ENCODE data around the gene FANCC. TPM values are rescaled to one million over a fixed set of nuclear protein-coding genes. Genes with fewer than 3 reads are reported as not detected.

Gene FANCC
- total RNA-seq, 2 donors from 2014 or later = 17.6 to 23.5 TPM

GRCh38 chr9:95202076-95202681, 115.3 kb downstream of the FANCC start:
- Mint-ChIP-seq H3K4me1 (peaks cover 17% of the 10 kb centered on the region), H3K4me3 (no peak overlapping the region), H3K36me3 (ENCODE audit: low read depth) (no peaks in the 10 kb centered on the region), H3K27me3 (ENCODE audit: insufficient read depth) (peaks cover 1% of the 10 kb centered on the region), H3K27ac (no peak overlapping the region), H3K9me3 (no peaks in the 10 kb centered on the region)
- no peak for DNase-seq
- no peak overlapping the region for H3K4me3 ChIP-seq (ENCODE audit: low read length)
- H3K4me1 ChIP-seq (ENCODE audit: control insufficient read depth, insufficient read depth, low read length) = peaks cover 11% of the 10 kb centered on the region
- no peaks in the 10 kb centered on the region for H3K27me3 ChIP-seq (ENCODE audit: control insufficient read depth, insufficient read depth, low read length, poor library complexity, severe bottlenecking)
- 86 to 92% methylated on average over 2 to 5 of the region's 5 CpGs for WGBS, 2 experiments (ENCODE audit: insufficient coverage in 1 of 2, insufficient read length in 1 of 2)
- TF ChIP-seq CTCF (conservative IDR thresholded peaks at IDR 0.05) = no peak
- H3K36me3 ChIP-seq (ENCODE audit: control insufficient read depth, insufficient read depth, low read length) = no peaks in the 10 kb centered on the region
- H3K27ac ChIP-seq (ENCODE audit: low read depth, low read length) = no peak overlapping the region
- no peaks in the 10 kb centered on the region for H3K9me3 ChIP-seq (ENCODE audit: control insufficient read depth, low read length)
- H3K9ac ChIP-seq (ENCODE audit: extremely low read depth, low read length, poor library complexity, severe bottlenecking) = no peak overlapping the region

- no peak for DNase-seq
- Mint-ChIP-seq H3K4me3 (no peak overlapping the region), H3K9me3 (no peaks in the 10 kb centered on the region), H3K4me1 (peaks cover 7% of the 10 kb centered on the region), H3K27ac (peak overlapping the region; percentile 21), H3K27me3 (ENCODE audit: insufficient read depth) (peaks cover 1% of the 10 kb centered on the region), H3K36me3 (ENCODE audit: low read depth) (no peaks in the 10 kb centered on the region)
- Histone ChIP-seq H3K9ac (ENCODE audit: extremely low read depth, low read length, poor library complexity, severe bottlenecking) (no peak overlapping the region), H3K4me3 (ENCODE audit: low read length) (no peak overlapping the region), H3K4me1 (ENCODE audit: control insufficient read depth, insufficient read depth, low read length) (peaks cover 2% of the 10 kb centered on the region), H3K36me3 (ENCODE audit: control insufficient read depth, insufficient read depth, low read length) (no peaks in the 10 kb centered on the region), H3K27me3 (ENCODE audit: control insufficient read depth, insufficient read depth, low read length, poor library complexity, severe bottlenecking) (no peaks in the 10 kb centered on the region), H3K27ac (ENCODE audit: low read depth, low read length) (no peak overlapping the region), H3K9me3 (ENCODE audit: control insufficient read depth, low read length) (no peaks in the 10 kb centered on the region)
- 92% methylated on average over 3 of the region's 4 CpGs; no CpG with 5 or more reads in 1 of the 2 experiments for WGBS, 2 experiments (ENCODE audit: insufficient coverage in 1 of 2, insufficient read length in 1 of 2)
- TF ChIP-seq CTCF (conservative IDR thresholded peaks at IDR 0.05) = no peak
Observed at GRCh38 chr9:95201206-95201605, 116.3 kb downstream of the FANCC start.

- H3K9ac ChIP-seq (ENCODE audit: extremely low read depth, low read length, poor library complexity, severe bottlenecking) = no peak overlapping the region
- H3K9me3 Mint-ChIP-seq = no peaks in the 10 kb centered on the region
- no peak overlapping the region for H3K27ac Mint-ChIP-seq
- H3K27me3 ChIP-seq (ENCODE audit: control insufficient read depth, insufficient read depth, low read length, poor library complexity, severe bottlenecking) = no peaks in the 10 kb centered on the region
- H3K4me3 ChIP-seq (ENCODE audit: low read length) = no peak overlapping the region
- no peak overlapping the region for H3K4me3 Mint-ChIP-seq
- H3K36me3 ChIP-seq (ENCODE audit: control insufficient read depth, insufficient read depth, low read length) = no peaks in the 10 kb centered on the region
- peaks cover 2% of the 10 kb centered on the region for H3K36me3 Mint-ChIP-seq (ENCODE audit: low read depth)
- peaks cover 1% of the 10 kb centered on the region for H3K27me3 Mint-ChIP-seq (ENCODE audit: insufficient read depth)
- no peak for DNase-seq
- TF ChIP-seq CTCF (conservative IDR thresholded peaks at IDR 0.05) = no peak
- H3K27ac ChIP-seq (ENCODE audit: low read depth, low read length) = no peak overlapping the region
- WGBS, 2 experiments (ENCODE audit: insufficient coverage in 1 of 2, insufficient read length in 1 of 2) = 94 to 95% methylated on average over 3 of the region's 3 CpGs
- no peaks in the 10 kb centered on the region for H3K4me1 ChIP-seq (ENCODE audit: control insufficient read depth, insufficient read depth, low read length)
- H3K4me1 Mint-ChIP-seq = peaks cover 3% of the 10 kb centered on the region
- no peaks in the 10 kb centered on the region for H3K9me3 ChIP-seq (ENCODE audit: control insufficient read depth, low read length)
Observed at GRCh38 chr9:95197692-95198271, 119.7 kb downstream of the FANCC start.
